Raji (cell line): ENCODE data around the gene SCRG1.

ENCODE experiments used
- POLR2A ChIP-seq: IDR thresholded peaks from 2 replicates; pipeline ENCODE4 v1.6.1; 2011; ENCODE audit warnings: low read depth, low read length, control low read depth; ENCODE audit not compliant: insufficient read depth

The SCRG1 gene

GRCh38 chr4:173398779-173399415 is at the start of gene SCRG1:
TSS of gene SCRG1 (minus strand) at chr4:173399116. CDS start at chr4:173391414, 7,702 bp downstream.
- TF ChIP-seq POLR2A = no peak

DNA sequence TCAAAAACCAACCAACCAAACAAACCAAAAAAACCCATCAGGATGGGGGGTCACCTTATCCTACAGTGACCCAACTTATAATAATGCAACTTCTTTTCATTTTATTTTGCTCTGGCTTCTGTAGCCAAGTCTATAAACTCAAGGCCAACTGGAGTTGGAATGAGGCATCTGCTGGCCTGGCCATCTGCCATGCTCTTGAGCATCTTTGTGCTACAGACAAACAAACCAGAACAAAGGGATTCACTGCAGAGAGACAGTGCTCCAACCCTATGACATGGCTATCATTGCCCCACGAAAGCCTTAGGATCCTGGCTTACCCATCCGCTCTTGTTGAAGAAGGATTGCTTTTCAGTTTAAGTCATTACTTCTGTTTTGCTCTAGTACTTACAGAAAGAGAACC is 49.2 kb upstream of the SCRG1 start:
- TF ChIP-seq POLR2A = no peak

GRCh38 chr4:173446416-173446815 is 47.5 kb upstream of the SCRG1 start:
- no peak for TF ChIP-seq POLR2A

GRCh38 chr4:173443121-173443520 is 44.2 kb upstream of the SCRG1 start:
- TF ChIP-seq POLR2A = no peak

DNA sequence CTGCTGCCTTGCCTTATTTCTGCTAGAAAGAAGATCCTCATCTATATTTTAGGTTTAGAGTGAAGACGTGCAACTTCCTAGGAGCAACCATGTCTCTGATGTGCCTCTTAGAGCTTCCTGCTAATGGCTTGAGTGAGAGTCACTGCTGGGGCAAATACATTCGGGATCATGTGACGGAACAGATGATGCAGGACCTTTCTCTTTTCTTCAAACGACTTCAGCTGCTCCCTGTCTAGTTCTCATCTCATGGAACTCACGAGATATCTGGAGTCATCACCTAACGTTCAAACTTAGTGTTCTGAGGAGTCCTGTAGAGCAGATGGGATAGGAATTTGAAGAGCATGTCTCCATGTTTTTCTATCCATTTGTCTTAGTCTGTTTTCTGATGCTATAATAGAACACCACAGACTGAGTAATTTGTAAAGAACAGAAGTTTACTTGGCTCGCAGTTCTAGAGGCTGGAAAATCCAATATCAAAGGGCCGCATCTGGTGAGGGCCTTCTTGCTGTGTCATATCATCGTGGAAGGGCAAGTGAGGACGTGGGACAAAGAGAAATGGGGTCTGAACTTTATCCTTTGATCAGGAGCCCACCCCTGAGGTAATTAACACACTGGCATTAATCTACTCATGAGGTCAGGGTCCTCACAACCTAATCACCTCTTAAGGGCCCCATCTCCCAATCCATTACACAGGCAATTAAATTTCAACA is 43.5 kb upstream of the SCRG1 start:
- no peak for TF ChIP-seq POLR2A

GRCh38 chr4:173440888-173441287 is 42.0 kb upstream of the SCRG1 start:
- TF ChIP-seq POLR2A = no peak

DNA sequence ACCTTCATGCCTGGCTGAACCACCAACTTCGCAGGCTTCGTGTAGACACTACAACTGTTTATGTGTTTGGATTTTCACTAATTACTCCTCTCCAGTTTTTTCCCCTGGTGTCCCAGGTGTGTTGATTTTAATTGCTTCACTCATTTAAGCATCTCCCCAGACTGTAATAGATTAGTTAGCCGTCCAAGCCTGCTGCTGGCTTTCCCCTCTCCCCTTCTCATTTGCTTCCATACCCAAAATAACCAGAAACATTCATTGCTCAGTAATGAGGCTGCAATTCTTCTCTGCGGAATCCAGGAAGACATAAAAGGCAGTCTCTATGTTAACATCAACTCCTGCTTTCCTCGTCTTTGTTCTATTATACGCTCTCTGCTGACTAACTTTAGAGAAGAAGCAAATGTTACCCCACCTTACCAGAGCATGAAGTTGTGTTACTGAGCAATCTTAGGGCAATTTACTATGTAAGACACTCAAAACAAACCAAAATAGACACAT is 37.9 kb upstream of the SCRG1 start:
- no peak for TF ChIP-seq POLR2A

GRCh38 chr4:173436149-173436579 is 37.2 kb upstream of the SCRG1 start:
- no peak for TF ChIP-seq POLR2A

DNA sequence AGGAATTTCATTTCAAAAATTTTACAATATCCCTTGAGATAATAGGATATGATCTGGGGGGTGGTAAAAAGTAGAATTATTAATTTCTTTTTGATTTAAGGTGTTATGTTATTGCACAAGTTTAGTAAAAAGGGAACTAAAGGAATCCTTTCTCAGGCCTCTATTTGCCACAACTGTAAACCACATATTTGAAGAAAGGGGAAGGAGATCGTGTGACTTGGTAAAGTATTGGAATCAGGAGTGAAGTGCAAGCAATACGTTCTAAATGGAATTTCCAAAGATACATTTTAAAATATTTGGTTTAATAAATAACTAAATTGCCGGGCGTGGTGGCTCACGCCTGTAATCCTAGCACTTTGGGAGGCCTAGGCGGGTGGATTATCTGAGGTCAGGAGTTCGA is 35.3 kb upstream of the SCRG1 start:
- no peak for TF ChIP-seq POLR2A

DNA sequence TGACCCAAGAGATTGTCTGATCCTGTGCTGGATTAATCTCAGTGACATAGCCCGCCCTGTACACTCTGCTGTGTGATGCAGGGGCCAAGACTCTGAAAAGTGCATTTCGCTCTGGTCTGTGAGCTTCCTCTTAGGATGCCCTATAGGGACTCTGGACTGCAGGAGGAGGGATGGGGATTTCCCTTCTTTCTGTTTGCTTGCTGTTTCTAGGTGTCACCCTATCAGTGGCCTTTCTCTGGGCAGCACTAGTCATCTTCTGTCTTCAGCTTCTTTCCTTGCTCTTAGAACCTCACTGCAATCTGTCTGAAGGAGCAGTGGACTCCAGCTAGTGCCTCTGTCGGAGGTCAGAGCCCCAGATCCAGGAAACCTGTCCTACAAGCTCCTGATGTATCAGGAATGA is 34.5 kb upstream of the SCRG1 start:
- TF ChIP-seq POLR2A = no peak

DNA sequence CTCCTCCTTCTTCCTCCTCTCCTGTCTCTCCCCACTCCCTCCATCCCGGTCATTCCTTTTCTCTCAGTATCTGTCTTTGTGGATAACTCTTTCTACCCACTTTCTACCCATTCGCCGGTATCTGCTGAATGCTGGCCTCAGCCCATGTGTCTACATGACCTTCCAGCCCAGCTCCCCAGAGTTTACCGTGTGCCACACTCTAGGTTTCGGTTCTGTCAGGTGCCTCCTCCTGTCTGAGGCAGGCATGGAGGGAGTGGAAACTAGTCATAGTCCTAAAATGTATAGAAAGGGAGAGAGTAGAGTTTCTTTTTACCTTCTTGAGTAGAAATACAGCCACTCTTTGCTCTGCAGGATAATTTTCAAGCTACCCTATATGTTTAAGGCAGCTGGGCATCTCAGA is 33.5 kb upstream of the SCRG1 start:
- no peak for TF ChIP-seq POLR2A

DNA sequence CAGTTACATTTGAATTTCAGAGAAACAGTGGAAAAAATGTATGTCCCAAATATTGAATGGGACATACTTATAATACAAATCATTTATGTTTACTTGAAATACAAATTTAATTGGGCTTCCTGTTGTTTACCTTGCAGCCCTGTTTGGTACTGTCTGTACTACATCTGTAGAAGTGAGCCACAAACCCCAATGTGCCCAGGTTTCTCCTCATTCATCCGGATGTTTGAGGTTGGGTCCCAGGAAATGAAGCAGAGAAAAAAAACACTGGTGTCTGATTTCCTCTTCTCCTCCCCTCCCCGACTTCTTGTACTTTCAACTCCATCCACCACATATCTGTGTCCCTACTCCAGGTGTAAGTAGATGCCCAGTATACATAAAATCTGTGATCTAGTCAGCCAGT is 27.1 kb upstream of the SCRG1 start:
- no peak for TF ChIP-seq POLR2A

DNA sequence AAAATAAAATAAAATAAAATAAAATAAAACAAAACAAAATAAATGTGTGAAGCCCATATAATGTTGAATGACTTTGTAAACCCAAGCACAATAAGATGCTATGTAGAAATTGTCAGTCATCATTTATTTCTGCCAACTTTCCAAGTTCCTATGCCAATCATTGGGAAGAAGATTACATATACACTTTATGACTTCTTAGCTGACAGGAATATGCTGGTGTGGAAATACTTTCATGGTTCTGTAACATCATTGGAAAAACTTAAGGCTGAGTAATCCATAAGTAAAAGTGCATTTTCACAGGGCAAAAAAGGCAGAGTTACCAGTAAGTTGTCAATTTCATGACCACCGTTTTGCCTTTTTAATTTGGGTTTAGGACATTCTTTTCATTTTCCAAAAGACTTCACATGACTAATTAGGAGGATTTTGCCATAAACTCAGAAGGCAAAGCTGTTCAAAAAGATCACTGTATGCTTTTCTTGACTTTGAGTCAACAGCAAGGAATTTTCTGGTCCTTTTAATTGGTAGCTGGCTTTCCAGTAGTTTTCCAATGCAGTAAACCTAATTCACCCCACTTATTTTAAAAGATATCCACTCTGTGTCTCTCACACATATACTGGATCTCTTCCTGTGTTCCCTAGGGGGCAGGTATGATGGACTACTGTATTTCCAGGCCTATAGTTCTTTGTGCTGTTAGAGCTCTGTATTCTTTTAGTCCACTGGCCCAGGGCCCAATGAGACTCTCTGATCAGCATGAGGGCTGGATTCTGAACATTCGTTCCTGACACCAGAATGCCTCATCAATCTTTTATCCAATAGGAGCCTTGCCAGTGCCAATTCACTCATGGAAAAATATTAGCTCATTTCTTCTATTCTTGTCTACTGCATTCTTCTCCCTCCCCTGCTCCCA is 26.2 kb upstream of the SCRG1 start:
- no peak for TF ChIP-seq POLR2A

DNA sequence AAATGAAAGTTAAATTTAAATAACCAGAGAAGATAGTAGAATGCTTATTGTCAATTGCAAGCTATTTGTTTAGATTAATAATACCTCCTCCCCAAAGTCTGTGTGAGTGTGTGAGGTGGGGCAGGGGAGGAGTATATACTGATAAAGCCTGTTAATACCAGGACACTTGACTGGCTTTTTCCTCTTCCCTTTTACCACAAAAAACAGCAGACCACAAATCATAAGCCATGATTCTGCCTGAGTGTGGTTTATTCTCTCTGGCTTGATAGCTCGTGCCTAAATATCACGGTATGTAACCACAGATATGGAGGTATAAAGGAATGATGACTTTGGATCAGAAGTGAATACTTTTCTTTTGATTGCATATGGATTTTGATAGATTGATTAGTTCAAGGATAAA is 21.9 kb upstream of the SCRG1 start:
- TF ChIP-seq POLR2A = no peak

DNA sequence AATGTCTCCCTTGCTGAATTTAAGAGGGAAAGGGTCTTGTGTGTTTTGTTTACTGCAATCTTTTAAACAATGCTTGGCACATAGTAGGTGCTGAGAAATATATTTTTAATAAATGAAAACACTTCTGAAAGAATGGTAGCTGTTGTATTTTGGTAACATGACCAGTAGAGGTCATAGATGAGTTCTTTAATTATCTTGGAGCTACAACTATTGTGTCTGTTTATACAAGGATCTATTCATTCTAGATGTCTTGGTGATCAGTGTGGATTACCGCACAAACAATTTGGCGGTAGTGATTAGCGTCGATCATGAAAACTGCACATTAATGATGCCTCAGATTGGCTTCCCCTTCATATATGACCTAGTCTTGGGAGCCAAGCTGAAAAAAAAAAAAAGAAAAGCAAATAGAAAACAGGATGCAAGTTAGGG is 21.4 kb upstream of the SCRG1 start:
- TF ChIP-seq POLR2A = no peak
